Measurements from ENCODE around the gene TACC2. TPM values are rescaled to one million over a fixed set of nuclear protein-coding genes. Genes with fewer than 3 reads are reported as not detected.

TACC2 gene
- total and polyA plus RNA-seq, 4 donors = 43.3 to 309 (median 127) TPM

- Histone ChIP-seq H3K4me3 (no peak overlapping the region), H3K36me3 (ENCODE audit: control insufficient read depth in 4 of 4, insufficient read depth in 4 of 4, low read length in 4 of 4) (peaks cover 0 to 43% (median 16%) of the 10 kb centered on the region in 4 donors), H3K9ac (ENCODE audit: insufficient read depth in 1 of 2, low read length in 2 of 2) (no peak overlapping the region), H3K4me1 (ENCODE audit: control insufficient read depth in 5 of 5, insufficient read depth in 5 of 5, low read length in 5 of 5) (no peaks in the 10 kb centered on the region), H3K9me3 (ENCODE audit: control insufficient read depth in 4 of 4, insufficient read depth in 3 of 4, low read length in 3 of 4) (no peaks in the 10 kb centered on the region), H3K27me3 (ENCODE audit: control insufficient read depth in 3 of 3, insufficient read depth in 3 of 3, low read length in 2 of 3) (no peaks in the 10 kb centered on the region), H3K27ac (ENCODE audit: low read depth in 1 of 2, low read length in 1 of 2) (no peak overlapping the region)
- 77 to 95% methylated on average over 6 of the region's 6 CpGs for WGBS, 2 donors
- DNase-seq (no peak), ATAC-seq (ENCODE audit: insufficient read depth, low FRiP score) (no peak)
- no peak for TF ChIP-seq CTCF (IDR thresholded peaks at IDR 0.05; ENCODE audit: control extremely low read depth, extremely low read depth)
Measured at GRCh38 chr10:122240401-122240800, 251.4 kb downstream of the TACC2 start.

DNA sequence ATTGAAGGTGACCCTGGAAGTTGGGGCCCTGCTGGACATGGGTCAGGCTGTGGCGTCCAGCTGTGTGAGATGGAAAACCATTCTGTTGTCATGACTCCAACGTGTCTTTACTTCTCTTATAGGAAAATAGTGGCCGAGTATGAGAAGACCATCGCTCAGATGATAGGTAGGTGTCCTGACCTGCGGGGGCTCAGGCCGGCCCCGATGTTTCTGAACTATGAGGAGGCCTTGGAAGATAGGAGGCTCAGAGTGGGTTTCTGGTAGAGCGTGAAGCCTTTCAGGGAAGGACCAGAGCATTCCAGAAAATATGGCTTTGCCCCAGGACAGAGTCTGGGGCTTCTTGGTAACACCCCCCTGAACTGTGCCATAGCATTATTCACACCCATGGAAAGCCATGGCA lies 252.9 kb downstream of the TACC2 start:
- DNase-seq = no peak
- H3K4me3 ChIP-seq = no peak overlapping the region
- WGBS, 2 donors = 93 to 95% methylated on average over 8 of the region's 8 CpGs

GRCh38 chr10:122243550-122243949 lies 254.6 kb downstream of the TACC2 start:
- no peaks in the 10 kb centered on the region for H3K27me3 ChIP-seq (ENCODE audit: control insufficient read depth in 3 of 3, insufficient read depth in 3 of 3, low read length in 2 of 3)
- H3K9ac ChIP-seq (ENCODE audit: insufficient read depth in 1 of 2, low read length in 2 of 2) = no peak overlapping the region
- H3K9me3 ChIP-seq (ENCODE audit: control insufficient read depth in 4 of 4, insufficient read depth in 3 of 4, low read length in 3 of 4) = no peaks in the 10 kb centered on the region
- WGBS, 2 donors = 88 to 95% methylated on average over 2 of the region's 2 CpGs
- no peak overlapping the region for H3K4me3 ChIP-seq
- DNase-seq (peak in 1 of 3 donors; percentile 29), ATAC-seq (ENCODE audit: insufficient read depth, low FRiP score) (no peak)
- no peak for TF ChIP-seq CTCF (IDR thresholded peaks at IDR 0.05; ENCODE audit: control extremely low read depth, extremely low read depth)
- H3K27ac ChIP-seq (ENCODE audit: low read depth in 1 of 2, low read length in 1 of 2) = no peak overlapping the region
- H3K4me1 ChIP-seq (ENCODE audit: control insufficient read depth in 5 of 5, insufficient read depth in 5 of 5, low read length in 5 of 5) = no peaks in the 10 kb centered on the region
- H3K36me3 ChIP-seq (ENCODE audit: control insufficient read depth in 4 of 4, insufficient read depth in 4 of 4, low read length in 4 of 4) = peaks cover 0 to 50% (median 11%) of the 10 kb centered on the region in 4 donors

More for the DNA sequence above, 252.9 kb downstream of the TACC2 start:
- no peak overlapping the region for H3K9ac ChIP-seq (ENCODE audit: insufficient read depth in 1 of 2, low read length in 2 of 2)
- H3K4me1 ChIP-seq (ENCODE audit: control insufficient read depth in 5 of 5, insufficient read depth in 5 of 5, low read length in 5 of 5) = no peaks in the 10 kb centered on the region
- H3K27me3 ChIP-seq (ENCODE audit: control insufficient read depth in 3 of 3, insufficient read depth in 3 of 3, low read length in 2 of 3) = no peaks in the 10 kb centered on the region
- ATAC-seq (ENCODE audit: insufficient read depth, low FRiP score) = no peak
- peaks cover 0 to 46% (median 16%) of the 10 kb centered on the region in 4 donors for H3K36me3 ChIP-seq (ENCODE audit: control insufficient read depth in 4 of 4, insufficient read depth in 4 of 4, low read length in 4 of 4)
- H3K9me3 ChIP-seq (ENCODE audit: control insufficient read depth in 4 of 4, insufficient read depth in 3 of 4, low read length in 3 of 4) = no peaks in the 10 kb centered on the region
- TF ChIP-seq CTCF (IDR thresholded peaks at IDR 0.05; ENCODE audit: control extremely low read depth, extremely low read depth) = no peak
- no peak overlapping the region for H3K27ac ChIP-seq (ENCODE audit: low read depth in 1 of 2, low read length in 1 of 2)

All from lung (tissue), 12 donors.